GM19468 (cell line): ENCODE results near the gene SEPTIN10.

ENCODE experiments used
- ATAC-seq: cut with Tn5 transposase; IDR thresholded peaks from one replicate; pipeline ENCODE4 v1.9.1; 2021; ENCODE audit warnings: mild to moderate bottlenecking, moderate library complexity, moderate number of reproducible peaks; ENCODE audit not compliant: unreplicated experiment; ENCODE audit errors: extremely low read depth

The SEPTIN10 gene

DNA sequence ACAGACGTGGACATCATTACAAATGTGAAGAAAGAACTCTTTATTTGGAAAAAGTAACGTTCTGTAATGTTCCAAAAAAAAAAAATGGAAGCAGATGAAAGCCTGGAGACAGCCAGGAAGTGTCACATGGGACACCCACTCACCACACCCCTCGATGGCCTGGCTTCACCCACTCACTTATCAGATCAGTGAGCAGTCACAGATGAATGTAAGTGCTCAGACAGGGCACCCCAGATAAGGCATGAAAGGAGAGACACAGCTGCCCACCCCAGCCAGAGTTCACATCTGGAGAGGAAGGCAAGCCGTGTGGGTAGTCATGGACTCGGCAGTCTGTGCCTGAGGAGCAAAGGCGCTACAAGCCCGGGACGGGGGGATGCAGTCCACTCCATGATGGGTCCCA is 105.2 kb downstream of the SEPTIN10 start:
- ATAC-seq, result no peak

DNA sequence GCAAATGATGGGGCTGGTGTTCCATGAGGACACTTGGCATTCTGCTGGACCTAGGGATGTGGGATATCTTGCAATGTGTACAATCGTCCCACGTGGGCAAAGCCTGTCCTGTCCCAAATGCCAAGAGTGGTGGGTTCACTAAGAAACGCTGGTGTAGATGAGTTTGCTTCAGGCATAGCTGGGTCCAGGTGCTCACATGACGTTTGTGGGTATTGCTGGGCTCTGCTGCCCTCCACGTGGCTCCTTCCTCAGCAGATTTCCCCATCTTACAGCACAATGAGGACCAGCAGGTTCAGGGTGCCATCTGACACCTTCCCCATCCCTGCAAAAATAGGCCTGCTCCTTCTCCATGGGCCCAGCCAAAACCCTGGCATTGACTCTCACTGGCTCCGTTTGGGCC is 105.9 kb downstream of the SEPTIN10 start:
- ATAC-seq, result no peak

DNA sequence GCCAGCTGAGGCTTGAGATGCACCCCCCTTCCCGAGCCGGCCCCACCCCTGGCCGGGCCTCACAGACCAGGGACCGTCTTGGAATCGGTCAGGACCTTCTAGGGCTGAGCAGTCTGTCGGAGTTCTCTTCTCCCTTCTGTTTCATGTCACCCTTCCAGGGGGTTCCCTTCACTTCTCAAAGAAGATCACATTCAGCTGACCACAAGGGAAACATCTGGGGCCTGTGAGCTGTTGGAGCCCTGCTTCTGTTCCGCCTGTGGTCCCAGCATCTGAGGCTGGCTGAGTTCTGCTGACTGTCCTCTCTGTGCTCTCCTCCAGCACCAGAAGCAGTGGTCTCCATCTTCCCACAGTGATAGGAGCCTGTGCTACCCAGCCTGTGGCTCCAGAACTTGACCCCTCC is 106.5 kb downstream of the SEPTIN10 start:
- ATAC-seq, result no peak

DNA sequence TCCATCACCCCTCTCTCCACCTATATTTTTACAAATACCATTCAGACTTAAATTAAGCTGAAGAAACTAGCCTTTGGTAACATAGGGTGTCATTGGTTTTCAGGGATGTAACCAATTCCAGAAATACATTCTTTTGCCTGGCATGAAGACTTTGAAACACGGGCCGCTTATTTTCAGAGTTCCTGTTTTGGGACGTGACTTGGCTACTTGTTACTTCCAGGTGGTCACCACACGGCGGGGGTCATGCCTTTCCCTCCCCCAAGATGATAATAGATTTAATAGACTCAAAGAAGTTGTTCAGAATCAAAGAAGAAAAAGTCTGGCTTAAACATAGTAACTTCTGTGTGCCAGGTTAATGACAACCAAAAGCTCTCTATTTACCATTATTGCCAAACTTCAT is 110.6 kb downstream of the SEPTIN10 start:
- no peak for ATAC-seq

DNA sequence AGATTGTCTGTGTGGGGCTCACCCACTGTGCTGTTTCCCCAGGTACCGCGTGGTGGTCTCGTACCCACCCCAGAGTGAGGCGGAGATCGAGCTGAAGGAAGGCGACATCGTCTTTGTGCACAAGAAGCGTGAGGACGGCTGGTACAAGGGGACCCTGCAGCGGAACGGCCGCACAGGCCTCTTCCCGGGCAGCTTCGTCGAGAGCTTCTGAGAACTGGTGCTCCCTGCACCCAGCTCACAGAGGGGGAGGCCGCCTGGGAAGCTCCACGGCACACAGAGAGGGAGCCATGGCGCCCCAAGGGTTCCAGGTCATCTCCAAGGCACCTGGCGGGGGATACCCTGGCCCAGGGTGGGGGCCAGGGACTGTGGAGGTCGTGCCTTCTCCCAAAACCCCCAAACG is 112.3 kb downstream of the SEPTIN10 start:
- ATAC-seq, result no peak

DNA sequence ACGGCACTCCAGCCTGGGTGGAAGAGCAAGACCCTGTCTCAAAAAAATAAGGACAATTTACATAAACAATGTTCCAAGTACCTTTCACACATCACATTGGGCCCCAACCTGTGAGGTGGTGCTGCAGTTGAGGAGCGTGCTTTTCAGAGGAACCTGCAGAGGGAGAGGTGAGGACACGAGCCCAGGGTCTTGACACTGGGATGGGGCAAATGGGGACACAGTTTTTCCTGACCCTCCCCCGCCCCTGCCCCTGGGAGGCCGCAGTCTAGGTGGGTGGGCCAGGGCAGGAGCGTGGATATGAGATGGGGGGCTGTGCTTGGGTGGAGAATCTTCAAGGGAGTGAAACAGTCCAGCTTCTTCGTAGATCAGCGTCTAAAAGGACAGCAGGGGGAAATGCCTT is 112.9 kb downstream of the SEPTIN10 start:
- no peak for ATAC-seq

DNA sequence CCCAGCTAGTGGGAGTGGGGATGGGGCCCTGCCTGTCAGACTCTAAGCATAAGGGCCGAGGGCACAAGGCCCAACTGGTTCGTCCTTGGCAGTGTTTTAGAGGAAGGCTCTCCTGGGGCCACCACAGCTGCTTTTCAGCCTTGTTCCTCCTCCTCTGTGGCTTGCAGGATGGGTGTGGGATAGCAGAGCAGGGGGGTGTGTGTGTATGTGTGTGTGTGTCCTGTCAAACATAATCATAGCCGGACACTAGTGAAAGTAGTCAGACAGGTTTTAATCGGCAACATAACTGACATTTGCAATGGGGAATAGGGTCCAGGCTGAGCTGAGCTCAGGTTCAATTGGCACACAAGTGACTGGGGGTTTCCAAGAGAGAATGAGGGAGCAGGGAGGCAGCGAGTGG is 114.2 kb downstream of the SEPTIN10 start:
- no peak for ATAC-seq

DNA sequence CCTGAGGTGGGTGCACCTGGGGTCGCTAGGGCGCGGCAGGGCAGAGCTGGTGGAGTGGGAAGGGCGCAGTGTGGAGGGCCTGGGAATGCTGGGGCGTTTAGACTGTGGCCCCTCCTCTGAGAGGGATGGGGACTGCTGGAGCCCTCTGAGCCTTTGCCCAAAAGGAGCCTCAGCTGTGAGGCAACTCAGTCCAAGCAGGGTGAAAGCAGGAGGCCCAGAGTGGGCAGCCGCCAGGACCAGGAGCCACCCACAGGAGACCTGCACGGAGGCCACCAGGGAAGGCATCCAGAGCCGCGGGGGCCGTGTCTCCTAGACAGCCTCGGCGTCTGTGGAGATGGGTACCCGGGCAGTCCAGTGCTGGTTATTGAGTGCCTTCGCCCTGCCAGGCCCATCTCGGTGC is 114.9 kb downstream of the SEPTIN10 start:
- no peak for ATAC-seq

DNA sequence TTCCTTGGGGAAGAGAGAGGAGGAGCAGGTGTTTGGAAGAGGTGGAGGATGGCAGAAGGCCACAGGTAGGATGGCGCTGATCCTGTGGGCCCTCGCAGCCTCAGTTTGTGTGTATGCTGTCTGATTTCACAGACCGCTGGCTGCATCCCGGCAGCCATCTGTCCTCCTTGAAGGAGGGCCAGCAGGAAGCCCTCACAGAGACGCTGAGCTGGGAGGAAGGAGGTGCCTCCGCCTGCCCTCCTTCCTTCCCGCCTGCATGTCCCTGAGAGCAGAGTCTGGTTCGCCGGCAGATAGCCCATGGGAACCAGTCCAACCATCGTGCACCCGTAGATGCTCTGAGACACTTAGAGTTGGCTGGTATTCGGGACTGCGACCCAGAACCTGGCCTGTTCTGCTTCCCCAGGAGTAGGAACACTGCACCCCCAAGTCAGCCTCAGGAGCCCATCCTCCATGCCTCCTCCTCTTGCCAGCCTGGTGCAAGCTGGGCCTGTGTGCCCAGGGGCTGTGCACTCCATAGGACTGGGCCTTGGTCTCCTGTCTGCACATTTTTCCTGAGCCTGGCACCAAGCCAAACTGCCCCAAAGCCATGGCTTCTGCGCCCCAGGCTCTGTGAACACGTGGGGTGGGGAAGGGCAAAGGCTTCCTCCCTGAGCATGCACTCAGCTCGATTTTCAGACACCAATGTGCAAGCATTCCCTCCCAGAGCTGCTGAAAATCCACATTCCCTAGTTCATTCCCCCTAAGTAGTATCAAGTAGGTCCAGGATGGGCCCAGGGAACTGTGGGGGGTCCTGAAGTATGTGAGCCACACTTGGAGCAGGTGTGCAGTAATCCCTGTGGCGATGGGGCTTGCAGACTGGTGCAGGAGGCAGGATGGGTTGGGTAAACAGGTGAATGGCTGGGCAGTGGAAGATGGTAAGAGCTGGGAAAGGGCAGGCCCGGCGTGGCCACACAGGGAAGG is 115.6 kb downstream of the SEPTIN10 start:
- no peak for ATAC-seq

DNA sequence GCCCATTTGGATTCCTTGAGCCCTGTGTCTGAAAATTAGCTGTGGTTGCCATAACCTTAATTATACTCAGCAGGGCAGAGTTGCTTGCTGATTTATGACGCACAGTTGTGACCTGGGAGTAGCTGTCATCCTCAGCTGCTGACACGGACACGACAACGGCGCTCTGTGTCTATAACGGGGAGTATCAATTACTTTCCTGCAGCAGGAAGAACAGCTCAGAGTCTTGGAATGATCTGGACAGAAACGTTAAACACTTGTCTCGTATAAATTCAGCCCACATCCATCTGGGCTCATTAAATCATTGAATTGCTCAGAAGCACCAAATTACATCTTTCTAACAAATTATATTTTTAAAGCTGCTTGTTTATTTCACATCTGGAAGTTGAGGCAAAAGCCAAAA is 116.3 kb downstream of the SEPTIN10 start:
- no peak for ATAC-seq

DNA sequence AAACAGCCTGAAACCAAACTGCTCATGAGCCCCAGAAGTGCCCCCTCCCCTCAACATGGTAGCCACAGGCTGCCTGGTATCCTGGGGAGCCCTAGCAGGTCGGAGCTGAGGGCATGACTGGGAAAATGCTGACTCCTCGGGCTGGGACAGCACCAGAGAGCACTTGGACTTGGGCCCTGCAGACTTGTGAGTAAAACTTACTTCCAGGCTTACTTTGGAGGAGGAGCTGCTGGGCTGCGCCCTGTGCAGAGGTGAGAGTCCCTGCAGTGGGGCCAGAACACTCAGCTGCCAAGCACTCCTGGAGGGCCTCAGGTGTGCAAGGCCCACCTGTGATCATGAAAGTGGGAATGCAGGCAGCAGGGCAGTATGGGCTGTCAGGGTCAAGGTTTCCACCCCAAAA is 119.4 kb downstream of the SEPTIN10 start:
- no peak for ATAC-seq

DNA sequence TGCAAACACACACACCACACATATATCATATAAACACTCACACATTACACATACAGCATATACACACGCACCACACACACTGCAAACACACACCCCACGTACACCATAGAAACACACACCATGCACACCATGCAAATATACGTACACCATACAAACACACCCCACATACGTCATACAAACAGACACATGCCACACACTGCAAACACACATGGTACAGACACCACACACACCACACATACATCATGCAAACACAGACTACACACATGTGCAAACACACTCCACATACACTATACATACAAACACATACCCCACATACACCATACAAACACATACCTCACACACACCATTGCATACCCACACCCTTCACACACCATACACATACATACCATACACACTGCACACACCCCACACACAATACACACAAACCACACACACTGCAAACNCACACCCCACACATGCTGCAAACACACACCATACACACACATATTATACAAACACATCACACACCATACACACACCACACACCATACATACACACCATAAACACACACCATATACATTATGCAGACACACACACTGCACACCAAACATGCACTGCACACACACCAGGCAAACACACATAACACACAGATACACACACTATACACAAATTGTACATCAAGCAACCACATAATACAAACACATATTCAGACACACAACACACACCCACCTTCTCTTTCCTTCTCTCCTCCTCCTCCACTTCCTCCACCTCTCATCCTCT is 120.4 kb downstream of the SEPTIN10 start:
- no peak for ATAC-seq
